Measurements from ENCODE around the gene FOCAD. TPM values are rescaled to one million over a fixed set of nuclear protein-coding genes. Genes with fewer than 3 reads are reported as not detected.
A peak's percentile ranks its signal among the peaks of the same experiment; 100 is the strongest.
"Not testable (repeated sequence)": the region's sequence is repeated elsewhere in the genome, so short reads cannot be mapped to it uniquely, and the experiment has no call there.

The FOCAD gene
- polyA plus RNA-seq, 4 donors, result 3.5 to 14.9 (median 6.9) TPM

- H3K27ac ChIP-seq (ENCODE audit: low read depth in 1 of 3, low read length in 2 of 3), result no peak overlapping the region
- H3K9me3 ChIP-seq (ENCODE audit: control insufficient read depth in 2 of 2, insufficient read depth in 1 of 2, low read depth in 1 of 2, low read length in 1 of 2), result no peaks in the 10 kb centered on the region
- DNase-seq (no peak), FAIRE-seq (no peak)
- H3K36me3 ChIP-seq (ENCODE audit: control insufficient read depth in 3 of 3, insufficient read depth in 2 of 3, low read depth in 1 of 3, low read length in 3 of 3), result peaks cover 0 to 5% (median 0%) of the 10 kb centered on the region in 3 donors
- no peaks in the 10 kb centered on the region for H3K4me1 ChIP-seq (ENCODE audit: control insufficient read depth in 3 of 3, insufficient read depth in 2 of 3, low read depth in 1 of 3, low read length in 2 of 3)
- no peaks in the 10 kb centered on the region for H3K27me3 ChIP-seq (ENCODE audit: control insufficient read depth in 3 of 3, insufficient read depth in 3 of 3, low read length in 3 of 3)
- no peak overlapping the region for H3K4me3 ChIP-seq (ENCODE audit: low read depth in 1 of 3, low read length in 3 of 3)
- WGBS, 3 donors, result 94 to 100% (median 95%) methylated on average over 1 of the region's 1 CpG
Observed at GRCh38 chr9:20972684-20973083, 288.6 kb downstream of the FOCAD start.

DNA sequence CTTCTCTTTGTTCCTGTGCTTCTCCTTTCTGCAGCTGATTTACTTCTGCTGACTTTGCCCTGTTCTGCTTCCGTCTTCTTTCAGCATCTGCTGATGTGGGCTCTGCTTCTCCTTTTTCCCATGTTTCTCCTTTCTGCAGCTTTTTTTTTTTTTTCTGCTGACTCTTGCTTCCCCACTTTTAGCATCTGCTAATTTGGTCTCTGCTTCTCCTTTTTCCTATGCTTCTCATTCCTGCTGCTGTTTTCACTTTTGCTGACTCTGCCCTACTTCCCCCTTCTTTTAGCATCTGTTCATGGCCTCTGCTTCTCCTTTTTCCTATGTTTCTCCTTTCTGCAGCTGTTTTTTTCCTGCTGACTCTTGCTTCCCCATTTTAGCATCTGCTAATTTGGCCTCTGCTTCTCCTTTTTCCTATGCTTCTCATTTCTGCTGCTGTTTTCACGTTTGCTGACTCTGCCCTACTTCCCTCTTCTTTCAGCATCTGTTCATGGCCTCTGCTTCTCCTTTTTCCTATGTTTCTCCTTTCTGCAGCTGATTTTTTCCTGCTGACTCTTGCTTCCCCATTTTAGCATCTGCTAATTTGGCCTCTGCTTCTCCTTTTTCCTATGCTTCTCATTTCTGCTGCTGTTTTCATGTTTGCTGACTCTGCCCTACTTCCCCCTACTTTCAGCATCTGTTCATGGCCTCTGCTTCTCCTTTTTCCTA, 289.3 kb downstream of the FOCAD start:
- 78 to 91% (median 85%) methylated on average over 2 of the region's 2 CpGs for WGBS, 3 donors

DNA sequence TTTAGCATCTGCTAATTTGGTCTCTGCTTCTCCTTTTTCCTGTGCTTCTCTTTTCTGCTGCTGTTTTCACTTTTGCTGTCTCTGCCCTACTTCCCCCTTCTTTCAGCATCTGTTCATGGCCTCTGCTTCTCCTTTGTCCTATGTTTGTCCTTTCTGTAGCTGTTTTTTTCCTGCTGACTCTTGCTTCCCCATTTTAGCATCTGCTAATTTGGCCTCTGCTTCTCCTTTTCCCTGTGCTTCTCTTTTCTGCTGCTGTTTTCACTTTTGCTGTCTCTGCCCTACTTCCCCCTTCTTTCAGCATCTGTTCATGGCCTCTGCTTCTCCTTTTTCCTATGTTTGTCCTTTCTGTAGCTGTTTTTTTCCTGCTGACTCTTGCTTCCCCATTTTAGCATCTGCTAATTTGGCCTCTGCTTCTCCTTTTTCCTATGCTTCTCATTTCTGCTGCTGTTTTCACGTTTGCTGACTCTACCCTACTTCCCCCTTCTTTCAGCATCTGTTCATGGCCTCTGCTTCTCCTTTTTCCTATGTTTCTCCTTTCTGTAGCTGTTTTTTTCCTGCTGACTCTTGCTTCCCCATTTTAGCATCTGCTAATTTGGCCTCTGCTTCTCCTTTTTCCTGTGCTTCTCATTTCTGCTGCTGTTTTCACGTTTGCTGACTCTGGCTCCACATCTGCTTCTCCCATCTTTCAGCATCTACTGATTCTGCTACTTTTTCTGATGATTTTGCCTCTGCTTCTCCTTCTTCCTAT, 290.3 kb downstream of the FOCAD start:
- H3K4me3 ChIP-seq (ENCODE audit: low read depth in 1 of 3, low read length in 3 of 3); H3K36me3 ChIP-seq (ENCODE audit: control insufficient read depth in 3 of 3, insufficient read depth in 2 of 3, low read depth in 1 of 3, low read length in 3 of 3); DNase-seq; H3K27ac ChIP-seq (ENCODE audit: low read depth in 1 of 3, low read length in 2 of 3); H3K27me3 ChIP-seq (ENCODE audit: control insufficient read depth in 3 of 3, insufficient read depth in 3 of 3, low read length in 3 of 3); H3K9me3 ChIP-seq (ENCODE audit: control insufficient read depth in 2 of 2, insufficient read depth in 1 of 2, low read depth in 1 of 2, low read length in 1 of 2); FAIRE-seq; H3K4me1 ChIP-seq (ENCODE audit: control insufficient read depth in 3 of 3, insufficient read depth in 2 of 3, low read depth in 1 of 3, low read length in 2 of 3): not testable (repeated sequence)
- WGBS, 3 donors, result 63 to 72% (median 71%) methylated on average over 2 of the region's 2 CpGs

More for the DNA sequence above, 289.3 kb downstream of the FOCAD start:
- not testable (repeated sequence) for H3K36me3 ChIP-seq (ENCODE audit: control insufficient read depth in 3 of 3, insufficient read depth in 2 of 3, low read depth in 1 of 3, low read length in 3 of 3); H3K4me3 ChIP-seq (ENCODE audit: low read depth in 1 of 3, low read length in 3 of 3); FAIRE-seq; DNase-seq; H3K4me1 ChIP-seq (ENCODE audit: control insufficient read depth in 3 of 3, insufficient read depth in 2 of 3, low read depth in 1 of 3, low read length in 2 of 3); H3K27ac ChIP-seq (ENCODE audit: low read depth in 1 of 3, low read length in 2 of 3); H3K9me3 ChIP-seq (ENCODE audit: control insufficient read depth in 2 of 2, insufficient read depth in 1 of 2, low read depth in 1 of 2, low read length in 1 of 2); H3K27me3 ChIP-seq (ENCODE audit: control insufficient read depth in 3 of 3, insufficient read depth in 3 of 3, low read length in 3 of 3)

GRCh38 chr9:20978249-20978648, 294.2 kb downstream of the FOCAD start:
- Histone ChIP-seq H3K27me3 (ENCODE audit: control insufficient read depth in 3 of 3, insufficient read depth in 3 of 3, low read length in 3 of 3) (no peaks in the 10 kb centered on the region), H3K4me1 (ENCODE audit: control insufficient read depth in 3 of 3, insufficient read depth in 2 of 3, low read depth in 1 of 3, low read length in 2 of 3) (no peaks in the 10 kb centered on the region), H3K36me3 (ENCODE audit: control insufficient read depth in 3 of 3, insufficient read depth in 2 of 3, low read depth in 1 of 3, low read length in 3 of 3) (peaks cover 0 to 5% (median 0%) of the 10 kb centered on the region in 3 donors), H3K27ac (ENCODE audit: low read depth in 1 of 3, low read length in 2 of 3) (no peak overlapping the region), H3K9me3 (ENCODE audit: control insufficient read depth in 2 of 2, insufficient read depth in 1 of 2, low read depth in 1 of 2, low read length in 1 of 2) (no peaks in the 10 kb centered on the region), H3K4me3 (ENCODE audit: low read depth in 1 of 3, low read length in 3 of 3) (no peak overlapping the region)
- 89 to 94% (median 93%) methylated on average over 2 of the region's 2 CpGs for WGBS, 3 donors
- DNase-seq (no peak), FAIRE-seq (no peak)

DNA sequence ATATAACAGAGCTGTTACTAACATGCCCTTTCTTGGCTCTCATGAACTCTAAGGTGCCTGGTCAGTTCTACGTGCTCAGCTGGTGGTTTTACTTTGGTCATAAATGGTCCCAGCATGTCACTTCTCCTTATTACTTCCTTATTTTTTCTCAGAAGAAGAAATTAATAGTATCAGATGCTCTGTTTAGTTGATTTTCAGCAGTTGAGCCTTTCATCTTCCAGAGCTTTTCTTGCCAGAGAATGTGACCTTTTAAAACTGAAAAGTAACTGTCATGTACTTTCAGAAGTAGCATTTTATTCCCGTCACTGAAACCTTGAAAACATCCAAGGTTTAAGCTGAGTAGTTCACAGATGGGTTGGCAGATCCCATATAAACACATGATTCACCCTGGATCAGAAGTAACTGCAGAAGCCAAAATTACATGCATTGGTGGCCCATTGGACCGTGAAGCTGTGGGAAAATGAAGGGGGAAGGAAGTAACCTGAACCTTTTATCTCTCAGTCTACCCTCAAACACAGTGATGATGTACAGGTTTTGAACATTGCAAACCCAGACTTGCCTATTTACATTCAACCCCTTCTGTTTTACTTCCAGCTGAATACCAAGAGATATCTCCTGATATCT, 296.9 kb downstream of the FOCAD start:
- H3K4me3 ChIP-seq (ENCODE audit: low read depth in 1 of 3, low read length in 3 of 3), result no peak overlapping the region
- FAIRE-seq, result no peak
- H3K27me3 ChIP-seq (ENCODE audit: control insufficient read depth in 3 of 3, insufficient read depth in 3 of 3, low read length in 3 of 3), result no peaks in the 10 kb centered on the region
- H3K4me1 ChIP-seq (ENCODE audit: control insufficient read depth in 3 of 3, insufficient read depth in 2 of 3, low read depth in 1 of 3, low read length in 2 of 3), result no peaks in the 10 kb centered on the region
- 61 to 89% (median 80%) methylated on average over 3 of the region's 3 CpGs for WGBS, 3 donors
- no peaks in the 10 kb centered on the region for H3K9me3 ChIP-seq (ENCODE audit: control insufficient read depth in 2 of 2, insufficient read depth in 1 of 2, low read depth in 1 of 2, low read length in 1 of 2)
- DNase-seq, result no peak
- H3K27ac ChIP-seq (ENCODE audit: low read depth in 1 of 3, low read length in 2 of 3), result peak overlapping the region in 2 of 3 donors; percentile 32 to 36
- H3K36me3 ChIP-seq (ENCODE audit: control insufficient read depth in 3 of 3, insufficient read depth in 2 of 3, low read depth in 1 of 3, low read length in 3 of 3), result peaks cover 0 to 5% (median 2%) of the 10 kb centered on the region in 3 donors

GRCh38 chr9:20981486-20981885, 297.4 kb downstream of the FOCAD start:
- DNase-seq (peak in 1 of 2 donors; percentile 9), FAIRE-seq (no peak)

DNA sequence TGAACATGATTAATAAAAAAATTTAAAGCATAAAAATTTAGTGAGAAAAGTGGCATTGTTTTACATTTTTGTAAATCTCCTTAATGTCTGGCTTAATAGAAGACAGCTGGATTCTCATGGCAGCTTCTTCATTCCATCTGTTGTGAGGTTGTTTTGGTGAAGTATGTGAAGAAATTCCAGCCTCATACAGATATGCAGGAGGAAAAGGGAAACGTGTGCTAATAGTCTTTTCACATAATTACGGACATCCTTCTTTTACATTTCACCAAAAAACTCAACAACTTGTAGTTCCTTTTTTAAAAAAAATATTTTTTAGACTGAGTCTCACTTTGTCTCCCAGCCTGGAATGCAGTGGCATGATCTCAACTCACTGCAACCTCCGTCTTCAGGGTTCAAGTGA, 300.4 kb downstream of the FOCAD start:
- FAIRE-seq, result no peak
- WGBS, 3 donors, result 76 to 94% (median 78%) methylated on average over 3 of the region's 3 CpGs
- no peaks in the 10 kb centered on the region for H3K9me3 ChIP-seq (ENCODE audit: control insufficient read depth in 2 of 2, insufficient read depth in 1 of 2, low read depth in 1 of 2, low read length in 1 of 2)

More at GRCh38 chr9:20981486-20981885, 297.4 kb downstream of the FOCAD start:
- Histone ChIP-seq H3K27ac (ENCODE audit: low read depth in 1 of 3, low read length in 2 of 3) (peak overlapping the region in 2 of 3 donors; percentile 32 to 36), H3K9me3 (ENCODE audit: control insufficient read depth in 2 of 2, insufficient read depth in 1 of 2, low read depth in 1 of 2, low read length in 1 of 2) (no peaks in the 10 kb centered on the region), H3K4me3 (ENCODE audit: low read depth in 1 of 3, low read length in 3 of 3) (no peak overlapping the region), H3K36me3 (ENCODE audit: control insufficient read depth in 3 of 3, insufficient read depth in 2 of 3, low read depth in 1 of 3, low read length in 3 of 3) (peaks cover 0 to 5% (median 2%) of the 10 kb centered on the region in 3 donors), H3K27me3 (ENCODE audit: control insufficient read depth in 3 of 3, insufficient read depth in 3 of 3, low read length in 3 of 3) (no peaks in the 10 kb centered on the region), H3K4me1 (ENCODE audit: control insufficient read depth in 3 of 3, insufficient read depth in 2 of 3, low read depth in 1 of 3, low read length in 2 of 3) (no peaks in the 10 kb centered on the region)
- 49 to 77% (median 71%) methylated on average over 2 of the region's 2 CpGs for WGBS, 3 donors

DNA sequence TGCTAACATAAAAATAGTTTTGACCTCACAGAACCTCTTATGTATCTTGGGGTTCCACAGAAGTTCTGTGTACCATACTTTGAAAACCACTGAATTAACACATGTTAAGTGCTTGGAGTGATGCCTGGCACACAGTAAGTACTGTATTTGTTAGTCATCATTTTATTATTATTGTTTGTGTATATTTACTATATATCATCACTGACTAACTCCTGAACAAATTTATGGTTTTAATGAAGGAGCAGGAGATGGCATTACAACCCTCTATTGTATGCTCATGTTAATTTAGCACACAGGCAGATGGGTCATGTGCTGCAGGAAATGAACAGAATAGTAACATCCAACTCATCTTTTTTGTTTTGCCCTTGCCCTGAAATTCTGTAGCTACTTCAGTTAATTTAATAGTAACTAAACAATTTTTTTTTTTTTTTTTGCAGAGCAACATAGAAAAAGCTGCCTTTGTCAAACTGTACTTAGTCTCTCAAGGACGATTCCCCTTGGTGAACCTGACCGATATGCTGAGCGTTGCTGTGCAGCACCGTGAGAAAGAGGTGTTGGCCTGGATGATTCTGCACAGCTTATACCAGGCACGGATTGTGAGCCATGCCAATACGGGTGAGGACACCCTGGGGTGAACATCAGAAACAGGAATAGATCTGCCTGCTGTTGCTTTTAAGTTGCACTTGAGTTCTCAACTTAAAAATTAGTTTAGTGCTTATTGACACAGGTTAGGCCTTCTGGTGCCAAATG, 302.0 kb downstream of the FOCAD start:
- H3K4me1 ChIP-seq (ENCODE audit: control insufficient read depth in 3 of 3, insufficient read depth in 2 of 3, low read depth in 1 of 3, low read length in 2 of 3), result no peaks in the 10 kb centered on the region
- peaks cover 0 to 20% (median 0%) of the 10 kb centered on the region in 3 donors for H3K36me3 ChIP-seq (ENCODE audit: control insufficient read depth in 3 of 3, insufficient read depth in 2 of 3, low read depth in 1 of 3, low read length in 3 of 3)
- no peak overlapping the region for H3K4me3 ChIP-seq (ENCODE audit: low read depth in 1 of 3, low read length in 3 of 3)
- DNase-seq (no peak), FAIRE-seq (no peak)
- H3K27ac ChIP-seq (ENCODE audit: low read depth in 1 of 3, low read length in 2 of 3), result no peak overlapping the region
- H3K27me3 ChIP-seq (ENCODE audit: control insufficient read depth in 3 of 3, insufficient read depth in 3 of 3, low read length in 3 of 3), result no peaks in the 10 kb centered on the region
- WGBS, 3 donors, result 88 to 97% (median 88%) methylated on average over 6 of the region's 6 CpGs
- no peaks in the 10 kb centered on the region for H3K9me3 ChIP-seq (ENCODE audit: control insufficient read depth in 2 of 2, insufficient read depth in 1 of 2, low read depth in 1 of 2, low read length in 1 of 2)

More for the DNA sequence above, 300.4 kb downstream of the FOCAD start:
- H3K4me1 ChIP-seq (ENCODE audit: control insufficient read depth in 3 of 3, insufficient read depth in 2 of 3, low read depth in 1 of 3, low read length in 2 of 3), result no peaks in the 10 kb centered on the region
- H3K4me3 ChIP-seq (ENCODE audit: low read depth in 1 of 3, low read length in 3 of 3), result no peak overlapping the region
- no peaks in the 10 kb centered on the region for H3K27me3 ChIP-seq (ENCODE audit: control insufficient read depth in 3 of 3, insufficient read depth in 3 of 3, low read length in 3 of 3)
- no peak overlapping the region for H3K27ac ChIP-seq (ENCODE audit: low read depth in 1 of 3, low read length in 2 of 3)
- DNase-seq, result no peak
- peaks cover 0 to 8% (median 0%) of the 10 kb centered on the region in 3 donors for H3K36me3 ChIP-seq (ENCODE audit: control insufficient read depth in 3 of 3, insufficient read depth in 2 of 3, low read depth in 1 of 3, low read length in 3 of 3)
